HTR-8/SVneo (cell line): ENCODE results near the gene PDAP1.
"Not testable (repeated sequence)": the region's sequence is repeated elsewhere in the genome, so short reads cannot be mapped to it uniquely, and the experiment has no call there.

Experiments
- DNase-seq: peaks from one replicate; pipeline ENCODE4 v3.0.0; 2011; ENCODE audit warnings: low spot score, mixed read lengths; ENCODE audit not compliant: insufficient read length
- FAIRE-seq: peaks from 2 replicates; lab custom pipeline; 2011; peaks lifted over from hg19 to GRCh38; lab: Jason Lieb, UNC

Gene PDAP1

GRCh38 chr7:99359465-99360154, 48.8 kb downstream of the PDAP1 start:
- FAIRE-seq, result no peak
- DNase-seq, result no peak

- not testable (repeated sequence) for FAIRE-seq, DNase-seq
Measured at GRCh38 chr7:99358521-99358920, 49.9 kb downstream of the PDAP1 start.

DNA sequence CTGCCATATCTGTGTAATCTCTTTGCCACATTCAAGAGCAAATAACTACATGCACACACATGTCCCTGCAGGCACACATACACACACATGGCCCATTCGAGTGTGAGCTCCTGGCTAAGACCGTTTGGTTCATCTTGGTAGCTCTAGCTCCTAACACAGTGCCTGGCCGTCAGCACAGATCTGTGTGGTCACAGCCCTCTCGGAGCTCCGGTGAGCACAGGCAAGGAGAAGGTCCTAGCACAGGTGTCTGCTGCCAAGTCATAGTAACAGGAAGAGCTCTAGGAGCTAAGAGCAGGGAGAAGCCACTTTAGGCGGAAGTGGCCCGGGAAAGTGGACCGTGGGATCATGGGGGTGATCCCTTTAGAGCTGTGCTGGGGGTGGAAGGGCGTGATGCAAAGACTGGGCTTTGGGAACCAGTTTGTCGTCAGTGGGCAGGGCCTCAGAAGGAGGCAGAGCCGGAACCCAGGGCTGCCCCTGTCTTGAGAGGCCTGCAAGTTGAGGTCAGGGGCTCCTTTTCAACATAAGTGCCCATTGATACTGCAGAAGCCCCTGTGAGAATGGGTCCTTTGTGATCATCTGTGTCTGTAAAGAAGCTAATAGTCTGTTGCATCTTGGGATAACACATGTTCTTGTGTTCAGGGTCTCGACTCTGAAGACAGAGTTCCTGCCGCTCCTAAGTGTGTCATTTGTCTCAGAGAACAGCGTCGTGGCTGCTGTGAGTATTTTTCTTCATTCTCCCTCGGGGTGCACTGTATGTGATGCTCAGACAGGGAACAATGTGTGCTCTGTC, 50.5 kb downstream of the PDAP1 start:
- DNase-seq (no peak), FAIRE-seq (no peak)

DNA sequence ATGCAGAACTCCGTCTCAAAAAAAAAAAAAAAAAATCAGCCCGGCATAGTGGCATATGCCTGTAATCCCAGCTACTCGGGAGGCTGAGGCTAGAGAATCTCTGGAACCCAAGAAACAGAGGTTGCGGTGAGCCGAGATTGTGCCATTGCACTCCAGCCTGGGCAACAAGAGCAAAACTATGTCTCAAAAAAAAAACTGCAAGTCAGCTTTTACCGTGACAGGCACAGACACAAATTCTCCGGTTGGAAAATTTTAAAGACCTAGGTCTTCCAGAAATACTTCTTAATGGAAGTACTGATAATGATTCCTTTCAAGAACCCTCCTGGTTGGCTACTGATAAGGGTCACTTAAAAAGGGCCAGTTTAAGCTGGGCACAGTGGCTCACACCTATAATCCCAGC, 53.3 kb downstream of the PDAP1 start:
- FAIRE-seq, result no peak
- DNase-seq, result no peak

GRCh38 chr7:99352247-99352646, 56.1 kb downstream of the PDAP1 start:
- FAIRE-seq (no peak), DNase-seq (no peak)

- not testable (repeated sequence) for DNase-seq, FAIRE-seq
Measured at GRCh38 chr7:99350641-99351040, 57.8 kb downstream of the PDAP1 start.
